Osteoblast (primary cell): Measurements from ENCODE around the gene SLFN5. TPM values are rescaled to one million over a fixed set of nuclear protein-coding genes. Genes with fewer than 3 reads are reported as not detected.
"Not testable (repeated sequence)": the region's sequence is repeated elsewhere in the genome, so short reads cannot be mapped to it uniquely, and the experiment has no call there.

ENCODE experiments used
- DNase-seq: peaks from one replicate; pipeline ENCODE4 v3.0.0; 2011; ENCODE audit warnings: low spot score, mixed read lengths; ENCODE audit not compliant: insufficient read length; ENCODE audit errors: missing footprints
- H2AFZ ChIP-seq: 2 replicates; pipeline ENCODE4 v1.6.0; 2011; ENCODE audit warnings: mild to moderate bottlenecking, low read length
- H3K27ac ChIP-seq: 2 replicates; pipeline ENCODE4 v1.5.1; 2011; ENCODE audit warnings: mild to moderate bottlenecking, low read depth, low read length, moderate library complexity
- H3K27me3 ChIP-seq: 2 replicates; pipeline ENCODE4 v1.6.0; 2012; ENCODE audit warnings: mild to moderate bottlenecking, control low read depth, inconsistent platforms, low read length, moderate library complexity; ENCODE audit not compliant: insufficient read depth
- H3K36me3 ChIP-seq: 2 replicates; pipeline ENCODE4 v1.5.1; 2011; ENCODE audit warnings: mild to moderate bottlenecking, low read length, control low read depth, moderate library complexity; ENCODE audit not compliant: insufficient read depth
- H3K4me1 ChIP-seq: 2 replicates; pipeline ENCODE4 v1.5.1; 2011; ENCODE audit warnings: mild to moderate bottlenecking, low read length, control low read depth, moderate library complexity; ENCODE audit not compliant: insufficient read depth
- H3K4me2 ChIP-seq: 2 replicates; pipeline ENCODE4 v1.6.0; 2011; ENCODE audit warnings: mild to moderate bottlenecking, low read length; ENCODE audit not compliant: insufficient read depth
- H3K4me3 ChIP-seq: fragments of 200-600 bp; sonication (generic); 3 replicates; pipeline ENCODE4 v1.5.1; 2012; ENCODE audit warnings: mild to moderate bottlenecking, low read length, inconsistent platforms; ENCODE audit not compliant: insufficient read depth
- H3K79me2 ChIP-seq: 2 replicates; pipeline ENCODE4 v1.6.0; 2012; ENCODE audit warnings: mild to moderate bottlenecking, low read length, control low read depth, inconsistent platforms; ENCODE audit not compliant: insufficient read depth
- H3K9me3 ChIP-seq: 2 replicates; pipeline ENCODE4 v1.5.1; 2011; ENCODE audit warnings: low read depth, low read length, control low read depth
- H4K20me1 ChIP-seq: 2 replicates; pipeline ENCODE4 v1.6.0; 2012; ENCODE audit warnings: mild to moderate bottlenecking, low read length, control low read depth; ENCODE audit not compliant: insufficient read depth
- total RNA-seq: library from RNA; depleted of rRNA; stranded (reverse); fragments of >200 nt; gene quantifications from 2 replicates; pipeline ENCODE4 v1.2.3, GENCODE V29; 2012
- TF ChIP-seq, protein P1 (sequence below): IDR thresholded peaks from 2 replicates; pipeline ENCODE4 v1.5.1; 2011; ENCODE audit warnings: mild to moderate bottlenecking, low read depth, low read length, moderate library complexity; ENCODE audit errors: extremely low read depth

SLFN5 gene
- total RNA-seq: 184 and 211 TPM in 2 replicates

DNA sequence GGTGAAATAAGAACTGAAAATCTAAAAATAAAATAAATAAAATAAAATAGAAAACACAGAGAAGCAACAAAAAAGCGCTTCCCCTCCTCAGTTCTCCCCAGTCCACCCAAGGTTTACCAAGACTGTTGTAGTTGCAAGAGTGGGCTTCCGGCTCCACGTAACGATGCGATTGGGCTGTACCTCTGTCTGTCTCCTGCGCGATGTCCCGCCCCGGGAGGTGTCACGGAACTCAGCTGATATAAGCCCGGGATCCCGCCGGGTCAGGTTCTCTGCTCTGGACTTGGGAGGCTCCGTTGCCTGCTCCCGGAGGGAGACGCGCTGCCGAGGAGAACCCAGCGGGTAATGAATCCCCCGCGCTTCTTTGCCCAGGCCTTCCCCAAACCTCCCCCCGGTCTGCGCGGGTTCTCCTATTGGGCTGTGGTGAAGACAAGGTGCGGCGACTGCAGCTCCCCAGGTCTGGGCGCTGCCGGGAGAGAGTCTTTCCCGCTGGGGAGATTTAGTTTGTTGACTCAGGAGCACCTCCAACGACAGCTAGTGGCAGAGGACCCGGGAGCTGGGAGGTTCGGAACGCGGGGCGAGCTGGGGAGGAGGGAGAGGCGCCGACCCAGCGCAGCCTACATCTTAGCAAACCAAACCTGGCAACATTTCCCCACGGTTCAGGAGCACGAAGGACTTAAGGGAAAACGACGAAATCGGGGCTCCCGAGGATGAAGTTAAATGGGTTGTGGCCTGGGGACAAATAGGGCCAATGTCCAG, at the start of gene SLFN5:
TSS of gene SLFN5 (plus strand) at position 268 of the 756 bp plus-strand sequence. CDS start 15,619 bp downstream, outside the sequence.
- Histone ChIP-seq H4K20me1 (peaks cover 26% of the 10 kb centered on the region), H3K79me2 (peaks cover 36% of the 10 kb centered on the region), H3K9me3 (no peaks in the 10 kb centered on the region), H3K4me2 (peak within 1 kb of the TSS; percentile 93), H3K36me3 (peaks cover 12% of the 10 kb centered on the region), H3K27me3 (no peaks in the 10 kb centered on the region), H3K4me3 (peak within 1 kb of the TSS; percentile 91), H3K4me1 (peaks cover 37% of the 10 kb centered on the region), H3K27ac (peak within 1 kb of the TSS; percentile 90), H2AFZ (peak within 1 kb of the TSS; percentile 93)
- peak; percentile 96 for DNase-seq
- TF ChIP-seq, protein P1, sequence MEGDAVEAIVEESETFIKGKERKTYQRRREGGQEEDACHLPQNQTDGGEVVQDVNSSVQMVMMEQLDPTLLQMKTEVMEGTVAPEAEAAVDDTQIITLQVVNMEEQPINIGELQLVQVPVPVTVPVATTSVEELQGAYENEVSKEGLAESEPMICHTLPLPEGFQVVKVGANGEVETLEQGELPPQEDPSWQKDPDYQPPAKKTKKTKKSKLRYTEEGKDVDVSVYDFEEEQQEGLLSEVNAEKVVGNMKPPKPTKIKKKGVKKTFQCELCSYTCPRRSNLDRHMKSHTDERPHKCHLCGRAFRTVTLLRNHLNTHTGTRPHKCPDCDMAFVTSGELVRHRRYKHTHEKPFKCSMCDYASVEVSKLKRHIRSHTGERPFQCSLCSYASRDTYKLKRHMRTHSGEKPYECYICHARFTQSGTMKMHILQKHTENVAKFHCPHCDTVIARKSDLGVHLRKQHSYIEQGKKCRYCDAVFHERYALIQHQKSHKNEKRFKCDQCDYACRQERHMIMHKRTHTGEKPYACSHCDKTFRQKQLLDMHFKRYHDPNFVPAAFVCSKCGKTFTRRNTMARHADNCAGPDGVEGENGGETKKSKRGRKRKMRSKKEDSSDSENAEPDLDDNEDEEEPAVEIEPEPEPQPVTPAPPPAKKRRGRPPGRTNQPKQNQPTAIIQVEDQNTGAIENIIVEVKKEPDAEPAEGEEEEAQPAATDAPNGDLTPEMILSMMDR: no peak

DNA sequence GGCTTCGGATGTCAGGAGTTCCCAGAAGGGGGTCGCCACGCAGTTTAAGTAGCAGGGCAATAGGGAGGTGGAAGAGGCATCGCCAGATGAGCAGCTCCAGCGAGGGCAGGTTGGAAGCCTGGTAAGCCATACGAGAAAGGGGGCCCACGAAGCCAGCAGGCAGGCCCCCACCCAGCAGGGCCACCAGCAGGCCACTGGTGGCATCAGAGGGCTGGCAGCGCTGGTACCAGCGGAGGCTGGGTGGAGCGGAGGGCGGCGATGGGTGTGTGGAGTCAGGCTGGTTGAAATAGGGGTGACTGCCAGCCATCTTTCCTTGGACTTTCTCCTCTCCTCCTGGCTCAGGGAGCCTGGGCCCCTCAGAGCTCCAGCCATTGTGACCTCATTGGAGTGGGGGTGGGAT, 48.9 kb upstream of the SLFN5 start, which contains the start of gene SLC35G3:
TSS of gene SLC35G3 (minus strand) at position 393 of the 400 bp plus-strand sequence. CDS start at position 307, 86 bp downstream.
- H3K27ac ChIP-seq, H3K4me3 ChIP-seq, H3K36me3 ChIP-seq, DNase-seq, H4K20me1 ChIP-seq, H3K27me3 ChIP-seq, H3K9me3 ChIP-seq, H2AFZ ChIP-seq, H3K4me2 ChIP-seq, H3K4me1 ChIP-seq, H3K79me2 ChIP-seq: not testable (repeated sequence)

DNA sequence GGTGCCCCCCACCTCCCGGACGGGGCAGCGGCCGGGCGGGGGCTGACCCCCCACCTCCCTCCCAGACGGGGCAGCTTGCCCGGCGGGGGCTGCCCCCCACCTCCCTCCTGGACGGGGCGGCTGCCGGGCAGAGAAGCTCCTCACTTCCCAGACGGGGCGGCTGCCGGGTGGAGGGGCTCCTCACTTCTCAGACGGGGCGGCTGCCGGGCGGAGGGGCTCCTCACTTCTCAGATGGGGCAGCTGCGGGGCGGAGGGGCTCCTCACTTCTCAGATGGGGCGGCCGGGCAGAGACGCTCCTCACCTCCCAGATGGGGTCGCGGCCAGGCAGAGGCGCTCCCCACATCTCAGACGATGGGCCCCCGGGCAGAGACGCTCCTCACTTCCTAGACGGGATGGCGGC, 47.8 kb upstream of the SLFN5 start:
- H3K27me3 ChIP-seq, DNase-seq, H2AFZ ChIP-seq, H3K4me2 ChIP-seq, H4K20me1 ChIP-seq, H3K36me3 ChIP-seq, H3K4me1 ChIP-seq, H3K9me3 ChIP-seq, H3K27ac ChIP-seq, H3K4me3 ChIP-seq, H3K79me2 ChIP-seq: not testable (repeated sequence)

DNA sequence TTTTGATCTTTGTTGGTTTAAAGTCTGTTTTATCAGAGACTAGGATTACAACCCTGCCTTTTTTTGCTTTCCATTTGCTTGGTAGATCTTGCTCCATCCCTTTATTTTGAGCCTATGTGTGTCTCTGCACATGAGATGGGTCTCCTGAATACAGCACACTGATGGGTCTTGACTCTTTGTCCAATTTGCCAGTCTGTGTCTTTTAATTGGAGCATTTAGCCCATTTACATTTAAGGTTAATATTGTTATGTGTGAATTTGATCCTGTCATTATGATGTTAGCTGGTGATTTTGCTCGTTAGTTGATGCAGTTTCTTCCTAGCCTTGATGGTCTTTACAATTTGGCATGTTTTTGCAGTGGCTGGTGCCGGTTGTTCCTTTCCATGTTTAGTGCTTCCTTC, 40.3 kb upstream of the SLFN5 start:
- not testable (repeated sequence) for H2AFZ ChIP-seq, H4K20me1 ChIP-seq, DNase-seq, H3K4me1 ChIP-seq, H3K4me2 ChIP-seq, H3K27ac ChIP-seq, H3K9me3 ChIP-seq, H3K27me3 ChIP-seq, H3K36me3 ChIP-seq, H3K79me2 ChIP-seq, H3K4me3 ChIP-seq

DNA sequence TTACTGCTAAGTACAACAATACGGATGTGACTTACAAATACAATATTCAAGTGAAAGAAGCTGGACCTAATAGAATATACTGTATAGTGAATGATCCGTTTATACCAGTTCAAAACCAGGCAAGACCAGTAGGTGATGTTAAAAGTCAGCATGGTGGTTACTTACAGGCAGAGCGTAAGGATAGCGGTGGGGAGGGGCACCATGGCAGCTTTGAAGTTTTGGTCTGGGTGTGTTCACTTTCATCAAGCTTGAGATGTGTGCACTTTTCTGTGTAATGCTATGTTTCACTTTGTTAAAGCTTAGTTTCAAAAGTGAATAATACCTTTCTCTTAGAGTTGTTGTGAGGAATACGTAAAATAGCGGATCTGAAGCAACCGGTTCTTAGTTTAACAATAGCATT, 32.1 kb upstream of the SLFN5 start:
- H3K27ac ChIP-seq: no peak overlapping the region
- TF ChIP-seq, protein P1: no peak
- no peak overlapping the region for H3K4me3 ChIP-seq
- no peaks in the 10 kb centered on the region for H3K79me2 ChIP-seq
- no peak for DNase-seq
- peaks cover 3% of the 10 kb centered on the region for H3K27me3 ChIP-seq
- no peaks in the 10 kb centered on the region for H3K36me3 ChIP-seq
- no peak overlapping the region for H2AFZ ChIP-seq
- H4K20me1 ChIP-seq: no peaks in the 10 kb centered on the region
- H3K9me3 ChIP-seq: no peaks in the 10 kb centered on the region
- no peak overlapping the region for H3K4me2 ChIP-seq
- no peaks in the 10 kb centered on the region for H3K4me1 ChIP-seq
